ENCODE results near the gene ZFHX3.

DNA sequence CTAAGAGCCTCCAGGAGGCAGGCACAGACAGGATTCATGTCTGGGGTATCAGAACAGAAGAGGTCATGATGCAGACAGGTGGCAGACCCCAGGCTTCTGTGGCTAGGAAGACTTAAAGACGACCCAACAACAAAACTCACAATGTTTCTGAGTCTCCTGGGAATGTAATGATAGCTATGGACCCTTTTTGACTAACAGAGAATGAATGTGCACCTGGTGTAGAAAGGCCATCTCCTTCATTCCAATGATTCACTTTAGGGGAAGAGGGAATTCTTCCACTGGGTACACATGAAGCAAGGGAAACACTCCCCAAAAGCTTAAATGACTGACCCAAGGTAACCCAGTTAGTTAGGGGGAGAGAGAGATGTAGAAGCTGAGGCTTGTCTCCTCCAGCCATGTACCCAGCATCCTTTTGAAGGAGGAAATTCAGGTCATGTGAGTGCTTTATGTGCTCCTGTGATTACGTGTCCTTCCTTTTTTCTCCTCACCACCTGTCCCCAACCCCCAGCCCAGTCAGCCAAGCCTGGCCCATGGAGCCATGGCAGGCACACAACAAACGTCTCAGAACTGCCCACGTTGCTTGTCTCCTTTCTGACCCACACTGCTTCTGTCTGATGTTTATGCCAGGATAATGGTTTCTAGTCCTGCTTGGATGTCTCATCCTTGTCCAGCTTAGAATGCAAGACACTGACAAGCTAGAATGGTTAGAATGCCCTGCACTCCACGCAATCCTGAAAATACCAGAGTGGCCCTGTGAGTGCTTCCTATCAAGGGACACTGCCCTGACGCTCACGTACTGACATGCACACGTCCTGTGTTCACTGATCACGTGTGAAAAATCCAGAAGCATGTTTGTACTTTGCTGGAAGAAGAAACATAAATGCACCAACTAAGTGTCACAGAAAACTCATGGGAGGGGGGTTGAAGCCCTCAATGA is 156.4 kb downstream of the ZFHX3 start:
- TF ChIP-seq, protein P1, sequence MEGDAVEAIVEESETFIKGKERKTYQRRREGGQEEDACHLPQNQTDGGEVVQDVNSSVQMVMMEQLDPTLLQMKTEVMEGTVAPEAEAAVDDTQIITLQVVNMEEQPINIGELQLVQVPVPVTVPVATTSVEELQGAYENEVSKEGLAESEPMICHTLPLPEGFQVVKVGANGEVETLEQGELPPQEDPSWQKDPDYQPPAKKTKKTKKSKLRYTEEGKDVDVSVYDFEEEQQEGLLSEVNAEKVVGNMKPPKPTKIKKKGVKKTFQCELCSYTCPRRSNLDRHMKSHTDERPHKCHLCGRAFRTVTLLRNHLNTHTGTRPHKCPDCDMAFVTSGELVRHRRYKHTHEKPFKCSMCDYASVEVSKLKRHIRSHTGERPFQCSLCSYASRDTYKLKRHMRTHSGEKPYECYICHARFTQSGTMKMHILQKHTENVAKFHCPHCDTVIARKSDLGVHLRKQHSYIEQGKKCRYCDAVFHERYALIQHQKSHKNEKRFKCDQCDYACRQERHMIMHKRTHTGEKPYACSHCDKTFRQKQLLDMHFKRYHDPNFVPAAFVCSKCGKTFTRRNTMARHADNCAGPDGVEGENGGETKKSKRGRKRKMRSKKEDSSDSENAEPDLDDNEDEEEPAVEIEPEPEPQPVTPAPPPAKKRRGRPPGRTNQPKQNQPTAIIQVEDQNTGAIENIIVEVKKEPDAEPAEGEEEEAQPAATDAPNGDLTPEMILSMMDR (IDR thresholded peaks at IDR 0.05) = no peak
- no peak for TF ChIP-seq POLR2A (IDR thresholded peaks at IDR 0.05)

All from testis (tissue), 2 donors.